ENCODE data around the gene NFATC2.

The NFATC2 gene

DNA sequence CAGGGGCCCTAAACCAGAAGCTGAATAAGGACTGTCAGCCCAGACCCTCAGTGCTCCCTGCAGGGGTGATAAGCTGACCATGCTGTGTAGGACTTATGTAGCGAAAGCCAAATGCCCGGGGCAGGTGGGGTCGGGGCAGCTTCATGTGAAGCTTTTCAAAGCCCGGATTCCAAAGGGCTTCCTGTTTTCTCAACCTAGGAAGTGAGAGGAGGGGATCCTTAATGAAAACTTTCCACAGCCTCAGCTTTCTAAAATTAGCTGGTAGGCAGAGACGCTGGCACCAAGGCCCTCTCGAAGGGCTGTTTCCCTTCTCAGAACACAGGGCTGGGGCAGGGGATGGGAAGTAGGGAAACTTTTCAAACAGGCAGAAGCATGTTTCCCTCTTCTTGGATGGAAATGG lies 148.9 kb downstream of the NFATC2 start:
- Histone ChIP-seq H3K9me3 (ENCODE audit: insufficient read depth, low read depth, low read length) (no peaks in the 10 kb centered on the region), H3K4me1 (ENCODE audit: insufficient read depth, low read length) (peaks cover 27% of the 10 kb centered on the region), H3K36me3 (ENCODE audit: insufficient read depth, low read length) (no peaks in the 10 kb centered on the region), H3K27me3 (ENCODE audit: insufficient read depth, low read length) (no peaks in the 10 kb centered on the region), H3K9ac (ENCODE audit: low read depth, low read length) (no peak overlapping the region), H3K4me3 (ENCODE audit: low read length) (no peak overlapping the region), H3K27ac (ENCODE audit: low read depth, low read length) (no peak overlapping the region)
- 29% methylated on average over 6 of the region's 6 CpGs for WGBS

DNA sequence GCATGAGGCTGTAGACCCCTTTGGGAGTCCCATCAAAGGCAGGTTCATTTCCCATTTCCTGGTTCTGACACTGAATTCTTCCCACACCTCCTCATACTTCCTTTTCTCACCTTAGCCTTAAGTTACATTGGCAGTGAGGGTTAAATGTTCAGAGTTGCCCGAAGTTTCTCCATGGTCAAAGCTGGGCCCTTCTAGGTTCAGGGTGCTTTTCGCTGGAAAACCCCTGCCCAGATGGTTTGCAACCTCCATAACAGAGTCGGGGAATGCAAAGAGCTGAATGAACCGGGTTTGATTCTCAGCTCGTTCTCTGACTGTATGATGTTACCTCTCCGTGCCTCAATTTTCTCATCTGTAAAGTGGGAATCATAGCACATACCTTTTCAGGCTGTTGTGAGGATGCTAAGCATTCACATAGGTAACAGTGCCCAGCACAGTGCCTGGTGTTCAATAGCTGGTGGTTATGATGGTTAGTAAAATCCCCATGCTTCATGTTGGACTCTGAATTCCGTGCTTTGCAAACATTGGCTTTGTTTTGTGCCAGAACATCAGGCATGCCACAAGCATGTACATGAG lies 149.8 kb downstream of the NFATC2 start:
- Histone ChIP-seq H3K27me3 (ENCODE audit: insufficient read depth, low read length) (no peaks in the 10 kb centered on the region), H3K27ac (ENCODE audit: low read depth, low read length) (no peak overlapping the region), H3K4me1 (ENCODE audit: insufficient read depth, low read length) (peaks cover 32% of the 10 kb centered on the region), H3K9ac (ENCODE audit: low read depth, low read length) (no peak overlapping the region), H3K4me3 (ENCODE audit: low read length) (no peak overlapping the region), H3K36me3 (ENCODE audit: insufficient read depth, low read length) (no peaks in the 10 kb centered on the region), H3K9me3 (ENCODE audit: insufficient read depth, low read depth, low read length) (no peaks in the 10 kb centered on the region)
- 89% methylated on average over 7 of the region's 7 CpGs for WGBS

DNA sequence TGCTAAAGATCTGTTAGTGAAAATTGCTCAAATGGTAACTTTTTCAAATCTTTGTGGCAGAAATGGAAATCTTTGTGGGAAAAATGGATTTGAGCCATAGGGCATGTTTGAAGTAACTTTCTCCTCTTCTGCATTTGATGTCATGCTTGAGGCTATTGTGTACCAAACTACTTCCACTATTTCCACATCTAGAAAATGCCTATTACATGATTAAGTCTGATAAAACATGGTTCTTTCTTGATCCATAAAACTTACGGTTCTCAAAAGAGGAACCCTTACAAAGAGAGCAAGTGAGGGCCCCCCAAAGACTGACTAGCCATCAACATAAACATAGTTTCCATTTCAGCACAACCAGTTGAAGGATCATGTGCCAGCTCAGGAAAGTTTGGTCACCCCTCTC lies 150.6 kb downstream of the NFATC2 start:
- Histone ChIP-seq H3K27me3 (ENCODE audit: insufficient read depth, low read length) (no peaks in the 10 kb centered on the region), H3K27ac (ENCODE audit: low read depth, low read length) (no peak overlapping the region), H3K36me3 (ENCODE audit: insufficient read depth, low read length) (no peaks in the 10 kb centered on the region), H3K4me1 (ENCODE audit: insufficient read depth, low read length) (peaks cover 34% of the 10 kb centered on the region), H3K9me3 (ENCODE audit: insufficient read depth, low read depth, low read length) (no peaks in the 10 kb centered on the region), H3K9ac (ENCODE audit: low read depth, low read length) (no peak overlapping the region), H3K4me3 (ENCODE audit: low read length) (no peak overlapping the region)
- WGBS = 84% methylated on average over 1 of the region's 1 CpG

DNA sequence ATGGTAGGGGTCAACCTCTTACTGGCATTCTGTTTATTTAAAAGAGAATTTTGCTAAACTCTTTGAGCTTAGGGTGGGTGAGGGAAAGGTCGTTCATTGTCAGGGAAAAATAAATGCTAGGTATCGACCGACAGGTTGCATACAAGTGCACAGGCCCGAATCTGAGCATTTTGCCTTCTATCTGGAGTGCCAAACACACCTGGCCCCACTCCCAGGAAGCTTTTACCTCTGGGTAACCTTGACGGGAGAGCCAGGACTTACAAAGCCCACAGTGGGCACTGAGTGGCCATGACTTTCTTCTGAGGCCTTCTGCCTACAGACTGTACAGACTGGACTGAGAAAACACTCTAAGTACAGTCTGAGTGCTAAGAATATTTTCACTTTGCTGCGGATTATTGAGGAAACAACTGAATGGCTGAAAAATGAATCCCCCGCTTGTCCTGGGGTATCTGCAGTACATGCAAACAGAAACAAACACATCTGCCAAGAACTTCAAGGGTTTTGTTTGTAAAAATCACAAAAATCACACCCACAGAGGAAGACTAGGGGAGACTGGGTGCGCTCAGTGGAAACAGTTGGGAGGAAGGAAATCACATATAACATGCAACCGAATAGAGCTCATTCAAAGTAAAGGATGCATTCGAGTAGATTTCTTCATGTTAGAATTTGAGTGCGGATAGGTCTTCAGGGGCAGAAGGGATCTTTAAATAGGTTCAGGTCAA lies 152.8 kb downstream of the NFATC2 start:
- no peak overlapping the region for H3K4me3 ChIP-seq (ENCODE audit: low read length)
- no peaks in the 10 kb centered on the region for H3K9me3 ChIP-seq (ENCODE audit: insufficient read depth, low read depth, low read length)
- H3K27me3 ChIP-seq (ENCODE audit: insufficient read depth, low read length) = no peaks in the 10 kb centered on the region
- no peaks in the 10 kb centered on the region for H3K36me3 ChIP-seq (ENCODE audit: insufficient read depth, low read length)
- no peak overlapping the region for H3K27ac ChIP-seq (ENCODE audit: low read depth, low read length)
- H3K9ac ChIP-seq (ENCODE audit: low read depth, low read length) = no peak overlapping the region
- WGBS = 85% methylated on average over 11 of the region's 11 CpGs
- peaks cover 43% of the 10 kb centered on the region for H3K4me1 ChIP-seq (ENCODE audit: insufficient read depth, low read length)

DNA sequence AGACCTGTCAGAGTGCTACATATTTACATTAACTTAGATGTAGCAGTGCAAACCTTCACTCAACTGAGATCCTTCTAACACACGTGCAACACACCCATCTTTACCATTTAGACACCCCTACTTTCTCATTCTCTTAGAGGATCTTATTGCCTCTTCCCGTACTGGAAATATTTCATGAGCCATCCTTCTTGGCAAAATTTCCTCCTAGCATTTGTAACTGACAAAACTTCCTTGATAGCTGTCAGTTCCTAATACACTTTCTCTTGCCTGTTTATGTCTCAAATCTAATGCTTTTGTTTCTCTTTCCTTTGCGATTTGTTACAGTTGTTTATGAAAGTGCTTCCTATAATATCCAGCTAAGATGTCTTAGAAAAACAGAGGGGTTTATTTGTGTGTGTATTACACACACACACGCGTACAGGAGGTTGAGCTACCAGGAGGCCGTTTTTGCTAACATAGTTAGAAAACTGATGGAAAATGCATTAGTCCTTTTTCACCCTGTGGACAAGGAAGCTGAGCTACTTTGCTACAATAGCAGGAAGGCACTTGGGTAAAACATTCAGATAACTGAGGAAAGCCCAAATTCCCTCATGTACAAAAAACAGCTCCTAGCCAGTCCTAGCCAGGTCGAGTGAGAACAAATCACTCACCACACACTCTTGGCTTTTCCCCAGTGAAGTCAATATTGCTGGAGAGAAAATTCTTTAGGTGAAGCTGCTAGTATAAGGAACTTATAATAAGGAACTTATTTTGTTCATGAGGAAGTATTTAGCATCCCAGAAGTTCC lies 153.6 kb downstream of the NFATC2 start:
- Histone ChIP-seq H3K27ac (ENCODE audit: low read depth, low read length) (no peak overlapping the region), H3K4me3 (ENCODE audit: low read length) (no peak overlapping the region), H3K36me3 (ENCODE audit: insufficient read depth, low read length) (no peaks in the 10 kb centered on the region), H3K9ac (ENCODE audit: low read depth, low read length) (no peak overlapping the region), H3K4me1 (ENCODE audit: insufficient read depth, low read length) (peaks cover 40% of the 10 kb centered on the region), H3K27me3 (ENCODE audit: insufficient read depth, low read length) (no peaks in the 10 kb centered on the region), H3K9me3 (ENCODE audit: insufficient read depth, low read depth, low read length) (no peaks in the 10 kb centered on the region)
- WGBS = 73% methylated on average over 6 of the region's 7 CpGs

DNA sequence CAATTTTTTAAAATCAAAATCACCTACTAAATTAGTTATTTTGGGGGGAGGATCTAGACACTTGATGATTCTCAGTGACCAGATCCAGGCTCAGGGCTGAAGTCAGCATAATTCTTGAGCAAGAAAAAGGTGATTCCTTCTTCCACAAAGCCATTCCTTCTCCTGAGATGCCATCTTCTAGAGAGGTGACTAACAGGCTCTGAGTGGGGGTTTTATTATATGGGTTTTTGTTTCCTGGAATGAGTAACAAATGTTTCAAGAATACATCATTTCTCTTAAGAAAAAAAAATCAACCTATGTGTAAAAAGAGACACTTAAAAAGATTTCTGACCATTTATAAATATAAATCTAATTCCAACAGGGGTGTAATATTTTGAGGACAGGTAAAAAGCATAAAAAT lies 154.3 kb downstream of the NFATC2 start:
- Histone ChIP-seq H3K27me3 (ENCODE audit: insufficient read depth, low read length) (no peaks in the 10 kb centered on the region), H3K36me3 (ENCODE audit: insufficient read depth, low read length) (no peaks in the 10 kb centered on the region), H3K4me1 (ENCODE audit: insufficient read depth, low read length) (peaks cover 38% of the 10 kb centered on the region), H3K9me3 (ENCODE audit: insufficient read depth, low read depth, low read length) (no peaks in the 10 kb centered on the region), H3K27ac (ENCODE audit: low read depth, low read length) (no peak overlapping the region), H3K9ac (ENCODE audit: low read depth, low read length) (no peak overlapping the region), H3K4me3 (ENCODE audit: low read length) (no peak overlapping the region)

- no peak overlapping the region for H3K4me3 ChIP-seq (ENCODE audit: low read length)
- no peak overlapping the region; the same call in 1 of the 2 replicates for H3K27ac ChIP-seq (ENCODE audit: low read depth, low read length)
- no peaks in the 10 kb centered on the region for H3K9me3 ChIP-seq (ENCODE audit: insufficient read depth, low read depth, low read length)
- peaks cover 38% of the 10 kb centered on the region for H3K4me1 ChIP-seq (ENCODE audit: insufficient read depth, low read length)
- no peaks in the 10 kb centered on the region for H3K27me3 ChIP-seq (ENCODE audit: insufficient read depth, low read length)
- H3K36me3 ChIP-seq (ENCODE audit: insufficient read depth, low read length) = no peaks in the 10 kb centered on the region
- no peak overlapping the region for H3K9ac ChIP-seq (ENCODE audit: low read depth, low read length)
- WGBS = 24% methylated on average over 9 of the region's 9 CpGs
Observed at GRCh38 chr20:51387125-51387875, 155.2 kb downstream of the NFATC2 start.

- no peaks in the 10 kb centered on the region for H3K27me3 ChIP-seq (ENCODE audit: insufficient read depth, low read length)
Observed at GRCh38 chr20:51386586-51386985, 155.9 kb downstream of the NFATC2 start.

GRCh38 chr20:51385646-51386530 lies 156.6 kb downstream of the NFATC2 start:
- 78% methylated on average over 5 of the region's 7 CpGs for WGBS
- Histone ChIP-seq H3K4me1 (ENCODE audit: insufficient read depth, low read length) (peaks cover 38% of the 10 kb centered on the region), H3K4me3 (ENCODE audit: low read length) (no peak overlapping the region), H3K36me3 (ENCODE audit: insufficient read depth, low read length) (no peaks in the 10 kb centered on the region), H3K27me3 (ENCODE audit: insufficient read depth, low read length) (no peaks in the 10 kb centered on the region), H3K9me3 (ENCODE audit: insufficient read depth, low read depth, low read length) (no peaks in the 10 kb centered on the region), H3K27ac (ENCODE audit: low read depth, low read length) (no peak overlapping the region), H3K9ac (ENCODE audit: low read depth, low read length) (no peak overlapping the region)

More at GRCh38 chr20:51386586-51386985, 155.9 kb downstream of the NFATC2 start:
- 48% methylated on average over 3 of the region's 4 CpGs for WGBS
- Histone ChIP-seq H3K9ac (ENCODE audit: low read depth, low read length) (no peak overlapping the region), H3K9me3 (ENCODE audit: insufficient read depth, low read depth, low read length) (no peaks in the 10 kb centered on the region), H3K4me3 (ENCODE audit: low read length) (no peak overlapping the region), H3K36me3 (ENCODE audit: insufficient read depth, low read length) (no peaks in the 10 kb centered on the region), H3K27ac (ENCODE audit: low read depth, low read length) (no peak overlapping the region; the same call in 1 of the 2 replicates), H3K4me1 (ENCODE audit: insufficient read depth, low read length) (peaks cover 38% of the 10 kb centered on the region)

- Histone ChIP-seq H3K4me3 (ENCODE audit: low read length) (no peak overlapping the region), H3K27ac (ENCODE audit: low read depth, low read length) (no peak overlapping the region), H3K9me3 (ENCODE audit: insufficient read depth, low read depth, low read length) (no peaks in the 10 kb centered on the region), H3K27me3 (ENCODE audit: insufficient read depth, low read length) (no peaks in the 10 kb centered on the region), H3K36me3 (ENCODE audit: insufficient read depth, low read length) (no peaks in the 10 kb centered on the region), H3K4me1 (ENCODE audit: insufficient read depth, low read length) (peaks cover 30% of the 10 kb centered on the region), H3K9ac (ENCODE audit: low read depth, low read length) (no peak overlapping the region)
- 90% methylated on average over 3 of the region's 3 CpGs for WGBS
Observed at GRCh38 chr20:51384875-51385274, 157.6 kb downstream of the NFATC2 start.
